Activated B cell treated with CpG ODN at 0.5 μM for 24 hours (primary cell): ENCODE data around the gene C16orf87. TPM values are rescaled to one million over a fixed set of nuclear protein-coding genes. Genes with fewer than 3 reads are reported as not detected.

Experiments used
- ATAC-seq: fragments of 200-7000 bp; cut with Tn5 transposase; one replicate; pipeline ENCODE4 v1.10.0; 2021; ENCODE audit warnings: low read depth, mild to moderate bottlenecking, moderate library complexity
- CTCF ChIA-PET: fragments of 350-600 bp; sonication (Branson Sonifier 250); formaldehyde crosslinking; loops from one replicate; lab custom pipeline; 2021; ENCODE audit warnings: antibody characterized with exemption; lab: Charles Lee
- POLR2A ChIA-PET: fragments of 350-600 bp; sonication (Branson Sonifier 250); formaldehyde crosslinking; loops from one replicate; lab custom pipeline; 2021; ENCODE audit warnings: antibody characterized with exemption; lab: Charles Lee
- DNase-seq: peaks from one replicate; pipeline ENCODE4 v3.0.0; 2022
- H3K27ac Mint-ChIP-seq: one replicate; pipeline ENCODE4 v1.8.0; 2020; ENCODE audit warnings: mixed read lengths
- H3K27me3 Mint-ChIP-seq: one replicate; pipeline ENCODE4 v1.8.0; 2021; ENCODE audit warnings: mixed read lengths
- H3K36me3 Mint-ChIP-seq: one replicate; pipeline ENCODE4 v1.8.0; 2021; ENCODE audit warnings: low read depth, mixed read lengths
- H3K4me1 Mint-ChIP-seq: one replicate; pipeline ENCODE4 v1.8.0; 2021; ENCODE audit warnings: mixed read lengths
- H3K4me3 Mint-ChIP-seq: one replicate; pipeline ENCODE4 v1.8.0; 2020; ENCODE audit warnings: mild to moderate bottlenecking, mixed read lengths
- H3K9me3 Mint-ChIP-seq: one replicate; pipeline ENCODE4 v1.8.0; 2020; ENCODE audit warnings: mixed read lengths
- intact Hi-C: fragments of 100-400 bp; cut with micrococcal nuclease; formaldehyde crosslinking; loops from one replicate; pipeline ENCODE4 v1.15.1; 2024
- total RNA-seq: library from RNA; stranded (reverse); gene quantifications from 2 replicates; pipeline ENCODE4 v1.2.3, GENCODE V29; 2022
- TF ChIP-seq, protein P1 (sequence below): fragments of 200-600 bp; IDR thresholded peaks from one replicate; pipeline ENCODE4 v1.8.0; 2022; ENCODE audit warnings: antibody characterized with exemption, mild to moderate bottlenecking

C16orf87 gene
- total RNA-seq, 1 donor from 2014 or later = 16.6 TPM

GRCh38 chr16:46812781-46813540 is 18.0 kb downstream of the C16orf87 start:
- ChIA-PET CTCF (interaction anchor here (1.1 to 1.4 kb wide), 2 partner anchors 9 to 14 kb away, joined by 3 read pairs; no protein-coding TSS in a partner anchor), POLR2A (interaction anchor here (0.6 to 1.2 kb wide), 3 partner anchors 16 to 61 kb away, joined by 3 to 6 read pairs (median 4); no protein-coding TSS in a partner anchor)
- TF ChIP-seq, protein P1, sequence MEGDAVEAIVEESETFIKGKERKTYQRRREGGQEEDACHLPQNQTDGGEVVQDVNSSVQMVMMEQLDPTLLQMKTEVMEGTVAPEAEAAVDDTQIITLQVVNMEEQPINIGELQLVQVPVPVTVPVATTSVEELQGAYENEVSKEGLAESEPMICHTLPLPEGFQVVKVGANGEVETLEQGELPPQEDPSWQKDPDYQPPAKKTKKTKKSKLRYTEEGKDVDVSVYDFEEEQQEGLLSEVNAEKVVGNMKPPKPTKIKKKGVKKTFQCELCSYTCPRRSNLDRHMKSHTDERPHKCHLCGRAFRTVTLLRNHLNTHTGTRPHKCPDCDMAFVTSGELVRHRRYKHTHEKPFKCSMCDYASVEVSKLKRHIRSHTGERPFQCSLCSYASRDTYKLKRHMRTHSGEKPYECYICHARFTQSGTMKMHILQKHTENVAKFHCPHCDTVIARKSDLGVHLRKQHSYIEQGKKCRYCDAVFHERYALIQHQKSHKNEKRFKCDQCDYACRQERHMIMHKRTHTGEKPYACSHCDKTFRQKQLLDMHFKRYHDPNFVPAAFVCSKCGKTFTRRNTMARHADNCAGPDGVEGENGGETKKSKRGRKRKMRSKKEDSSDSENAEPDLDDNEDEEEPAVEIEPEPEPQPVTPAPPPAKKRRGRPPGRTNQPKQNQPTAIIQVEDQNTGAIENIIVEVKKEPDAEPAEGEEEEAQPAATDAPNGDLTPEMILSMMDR = no peak
- DNase-seq (no peak), ATAC-seq (no peak)
- H3K36me3 Mint-ChIP-seq = peaks cover 25% of the 10 kb centered on the region
- H3K27me3 Mint-ChIP-seq = no peaks in the 10 kb centered on the region
- no peak overlapping the region for H3K4me3 Mint-ChIP-seq
- peaks cover 3% of the 10 kb centered on the region for H3K9me3 Mint-ChIP-seq
- H3K27ac Mint-ChIP-seq = no peak overlapping the region
- H3K4me1 Mint-ChIP-seq = peaks cover 39% of the 10 kb centered on the region
- intact Hi-C loops = no loop called here

- no peak for ATAC-seq
- TF ChIP-seq, protein P1 = no peak
- intact Hi-C loops = no loop called here
- H3K9me3 Mint-ChIP-seq = peaks cover 3% of the 10 kb centered on the region
- H3K4me3 Mint-ChIP-seq = no peak overlapping the region
- H3K4me1 Mint-ChIP-seq = peaks cover 35% of the 10 kb centered on the region
- ChIA-PET POLR2A (interaction anchor here (1.1 kb wide), 1 partner anchor 121 kb away, joined by 6 read pairs; no protein-coding TSS in a partner anchor), CTCF (interaction anchor here (1.4 kb wide), 1 partner anchor 138 kb away, joined by 4 read pairs; no protein-coding TSS in a partner anchor)
- H3K27me3 Mint-ChIP-seq = no peaks in the 10 kb centered on the region
- peaks cover 28% of the 10 kb centered on the region for H3K36me3 Mint-ChIP-seq
- no peak overlapping the region for H3K27ac Mint-ChIP-seq
- no peak for DNase-seq
Observed at GRCh38 chr16:46811682-46812081, 19.3 kb downstream of the C16orf87 start.

DNA sequence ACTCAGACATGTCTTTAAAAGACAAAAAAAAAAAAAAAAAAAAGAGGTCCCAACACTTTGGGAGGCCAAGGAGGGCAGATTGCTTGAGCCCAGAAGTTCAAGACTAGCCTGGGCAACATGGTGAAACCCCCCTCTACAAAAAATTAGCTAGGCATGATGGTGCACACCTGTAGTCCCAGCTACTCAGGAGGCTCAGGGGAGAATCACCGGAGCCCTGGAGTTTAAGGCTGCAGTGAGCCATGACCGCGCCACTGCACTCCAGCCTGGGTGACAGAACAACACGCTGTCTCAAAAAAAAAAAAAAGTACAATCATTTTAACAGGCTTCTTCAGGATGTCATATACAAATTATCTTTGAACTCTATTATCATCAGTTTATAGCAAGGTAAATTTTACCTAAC is 22.0 kb downstream of the C16orf87 start:
- CTCF ChIA-PET = interaction anchor here (1.0 kb wide), 1 partner anchor 19 kb away, joined by 4 read pairs; no protein-coding TSS in a partner anchor
- ATAC-seq (peak; percentile 92), DNase-seq (no peak)
- Mint-ChIP-seq H3K4me1 (peaks cover 16% of the 10 kb centered on the region), H3K36me3 (peaks cover 28% of the 10 kb centered on the region), H3K4me3 (no peak overlapping the region), H3K9me3 (no peaks in the 10 kb centered on the region), H3K27ac (no peak overlapping the region), H3K27me3 (no peaks in the 10 kb centered on the region)
- TF ChIP-seq, protein P1 = no peak
- intact Hi-C loops = loop anchor here (2.0 to 10.0 kb wide), 4 partner anchors 18 to 254 kb away; partner anchors contain the start of genes ORC6 and VPS35
- POLR2A ChIA-PET = interaction anchor here (0.5 to 0.7 kb wide), 6 partner anchors 17 to 1723 kb away, joined by 3 to 9 read pairs (median 4); partner anchors contain the start of gene C16orf87

GRCh38 chr16:46807336-46807735 is 23.6 kb downstream of the C16orf87 start:
- TF ChIP-seq, protein P1 = no peak
- intact Hi-C loops = loop anchor here (5.0 to 10.0 kb wide), 2 partner anchors 120 to 253 kb away; partner anchors contain the start of genes ORC6 and VPS35
- DNase-seq = no peak
- Mint-ChIP-seq H3K9me3 (no peaks in the 10 kb centered on the region), H3K4me3 (no peak overlapping the region), H3K36me3 (peaks cover 37% of the 10 kb centered on the region), H3K4me1 (no peaks in the 10 kb centered on the region), H3K27me3 (no peaks in the 10 kb centered on the region), H3K27ac (no peak overlapping the region)
- POLR2A ChIA-PET = no interaction called here
- CTCF ChIA-PET = interaction anchor here (0.7 to 1.0 kb wide), 2 partner anchors 101 to 134 kb away, joined by 3 read pairs; no protein-coding TSS in a partner anchor
- ATAC-seq = no peak

GRCh38 chr16:46803373-46803772 is 27.6 kb downstream of the C16orf87 start:
- no peak for DNase-seq
- ATAC-seq = no peak
- ChIA-PET CTCF (interaction anchor here (0.8 kb wide), 1 partner anchor 130 kb away, joined by 3 read pairs; no protein-coding TSS in a partner anchor), POLR2A (no interaction called here)
- H3K27me3 Mint-ChIP-seq = no peaks in the 10 kb centered on the region
- no peak overlapping the region for H3K27ac Mint-ChIP-seq
- no peaks in the 10 kb centered on the region for H3K4me1 Mint-ChIP-seq
- H3K4me3 Mint-ChIP-seq = no peak overlapping the region
- intact Hi-C loops = loop anchor here (10.0 kb wide), 1 partner anchor 249 kb away; no protein-coding TSS in a partner anchor
- TF ChIP-seq, protein P1 = no peak
- H3K36me3 Mint-ChIP-seq = peaks cover 39% of the 10 kb centered on the region
- H3K9me3 Mint-ChIP-seq = no peaks in the 10 kb centered on the region
